Medulla oblongata (tissue), 1 donor: Measurements from ENCODE around the gene SLC9C2.
A peak's percentile ranks its signal among the peaks of the same experiment; 100 is the strongest.
"Not testable (repeated sequence)": the region's sequence is repeated elsewhere in the genome, so short reads cannot be mapped to it uniquely, and the experiment has no call there.

Experiments
- DNase-seq: peaks from one replicate; pipeline ENCODE4 v3.0.0-alpha.2; 2015; ENCODE audit errors: extremely low spot score

Gene SLC9C2

GRCh38 chr1:173603056-173603591, at the start of gene SLC9C2:
Gene SLC9C2, minus strand, starts transcription at chr1:173603072. Its CDS starts 1,296 bp downstream, at chr1:173601776.
- peak; percentile 31 for DNase-seq

GRCh38 chr1:173648880-173649605, 46.2 kb upstream of the SLC9C2 start:
- DNase-seq: no peak

- DNase-seq: no peak
Observed at GRCh38 chr1:173646656-173647055, 43.8 kb upstream of the SLC9C2 start.

- DNase-seq: not testable (repeated sequence)
Observed at GRCh38 chr1:173642450-173643139, 39.7 kb upstream of the SLC9C2 start.

- DNase-seq: no peak
Observed at GRCh38 chr1:173639102-173639501, 36.2 kb upstream of the SLC9C2 start.

GRCh38 chr1:173638043-173639021, 35.5 kb upstream of the SLC9C2 start:
- no peak for DNase-seq

GRCh38 chr1:173637236-173638042, 34.6 kb upstream of the SLC9C2 start:
- not testable (repeated sequence) for DNase-seq

GRCh38 chr1:173635116-173635515, 32.2 kb upstream of the SLC9C2 start, which contains the start of gene TEX50:
Gene TEX50, plus strand, starts transcription at chr1:173635338. Its CDS starts 184 bp downstream, at chr1:173635522.
- DNase-seq: no peak

- no peak for DNase-seq
Observed at GRCh38 chr1:173628888-173629287, 26.0 kb upstream of the SLC9C2 start.

GRCh38 chr1:173627269-173627668, 24.4 kb upstream of the SLC9C2 start:
- no peak for DNase-seq

GRCh38 chr1:173616859-173617258, 14.0 kb upstream of the SLC9C2 start:
- DNase-seq: no peak

GRCh38 chr1:173613086-173613485, 10.2 kb upstream of the SLC9C2 start:
- DNase-seq: not testable (repeated sequence)

- no peak for DNase-seq
Observed at GRCh38 chr1:173608503-173609216, 5.8 kb upstream of the SLC9C2 start.

GRCh38 chr1:173601588-173601987, 1.3 kb downstream of the SLC9C2 start:
- no peak for DNase-seq

GRCh38 chr1:173596097-173596825, 6.6 kb downstream of the SLC9C2 start:
- DNase-seq: no peak

GRCh38 chr1:173591138-173591537, 11.7 kb downstream of the SLC9C2 start:
- DNase-seq: not testable (repeated sequence)

- DNase-seq: no peak
Observed at GRCh38 chr1:173590557-173590956, 12.3 kb downstream of the SLC9C2 start.

- DNase-seq: no peak
Observed at GRCh38 chr1:173581383-173582079, 21.3 kb downstream of the SLC9C2 start.

- no peak for DNase-seq
Observed at GRCh38 chr1:173580658-173581057, 22.2 kb downstream of the SLC9C2 start.
